Glutamatergic neuron (in vitro differentiated cells): ENCODE results near the gene ASNSD1. TPM values are rescaled to one million over a fixed set of nuclear protein-coding genes. Genes with fewer than 3 reads are reported as not detected.

Experiments used
- DNase-seq: peaks from one replicate; pipeline ENCODE4 v3.0.0; 2022
- H3K27ac Mint-ChIP-seq: one replicate; pipeline ENCODE4 v1.8.0; 2020; ENCODE audit warnings: mild to moderate bottlenecking, mixed read lengths, inconsistent platforms; ENCODE audit not compliant: unreplicated experiment
- H3K27me3 Mint-ChIP-seq: one replicate; pipeline ENCODE4 v1.8.0; 2020; ENCODE audit warnings: mild to moderate bottlenecking, moderate library complexity, mixed read lengths, inconsistent platforms; ENCODE audit not compliant: unreplicated experiment
- H3K36me3 Mint-ChIP-seq: one replicate; pipeline ENCODE4 v1.8.0; 2020; ENCODE audit warnings: mild to moderate bottlenecking, mixed read lengths, inconsistent platforms; ENCODE audit not compliant: unreplicated experiment
- H3K4me1 Mint-ChIP-seq: one replicate; pipeline ENCODE4 v1.8.0; 2020; ENCODE audit warnings: mild to moderate bottlenecking, low read depth, mixed read lengths, inconsistent platforms; ENCODE audit not compliant: unreplicated experiment
- H3K4me3 Mint-ChIP-seq: one replicate; pipeline ENCODE4 v1.8.0; 2020; ENCODE audit warnings: mild to moderate bottlenecking, mixed read lengths, inconsistent platforms; ENCODE audit not compliant: unreplicated experiment
- H3K9me3 Mint-ChIP-seq: one replicate; pipeline ENCODE4 v1.8.0; 2020; ENCODE audit warnings: mild to moderate bottlenecking, moderate library complexity, mixed read lengths, inconsistent platforms; ENCODE audit not compliant: unreplicated experiment
- total RNA-seq: library from RNA; stranded (reverse); fragmentation: NEBNext Ultra II Directional; extraction: Animal tissue kit (Norgen Biotek cat#: 25700); gene quantifications from one replicate; pipeline ENCODE4 v1.2.1, GENCODE V29; 2021; ENCODE audit not compliant: unreplicated experiment
- TF ChIP-seq, protein P1 (sequence below): fragments of 200-600 bp; sonication (generic); IDR thresholded peaks from one replicate; pipeline ENCODE4 v1.5.0; 2021; ENCODE audit not compliant: partially characterized antibody, unreplicated experiment

ASNSD1 gene
- total RNA-seq, 1 donor from 2014 or later: 39.9 TPM

DNA sequence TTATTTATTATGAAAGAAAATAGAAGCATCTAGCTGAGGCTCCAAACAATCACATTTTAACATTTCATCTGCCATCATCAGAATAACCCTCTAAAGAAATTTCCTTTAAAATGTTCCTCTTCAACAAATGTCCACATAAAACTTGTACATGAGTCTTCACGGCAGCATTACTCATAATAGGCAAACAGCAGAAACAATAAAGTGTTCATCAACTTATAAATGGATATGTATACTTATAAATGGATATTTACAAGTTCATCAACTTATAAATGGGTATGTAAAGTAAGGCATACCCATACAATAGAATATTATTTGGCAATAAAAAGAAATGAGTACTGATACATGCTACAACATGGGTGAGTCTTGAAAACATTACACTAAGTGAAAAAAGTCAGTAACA lies 33.5 kb upstream of the ASNSD1 start:
- H3K4me3 Mint-ChIP-seq: no peak overlapping the region
- H3K27ac Mint-ChIP-seq: no peak overlapping the region
- DNase-seq: no peak
- TF ChIP-seq, protein P1, sequence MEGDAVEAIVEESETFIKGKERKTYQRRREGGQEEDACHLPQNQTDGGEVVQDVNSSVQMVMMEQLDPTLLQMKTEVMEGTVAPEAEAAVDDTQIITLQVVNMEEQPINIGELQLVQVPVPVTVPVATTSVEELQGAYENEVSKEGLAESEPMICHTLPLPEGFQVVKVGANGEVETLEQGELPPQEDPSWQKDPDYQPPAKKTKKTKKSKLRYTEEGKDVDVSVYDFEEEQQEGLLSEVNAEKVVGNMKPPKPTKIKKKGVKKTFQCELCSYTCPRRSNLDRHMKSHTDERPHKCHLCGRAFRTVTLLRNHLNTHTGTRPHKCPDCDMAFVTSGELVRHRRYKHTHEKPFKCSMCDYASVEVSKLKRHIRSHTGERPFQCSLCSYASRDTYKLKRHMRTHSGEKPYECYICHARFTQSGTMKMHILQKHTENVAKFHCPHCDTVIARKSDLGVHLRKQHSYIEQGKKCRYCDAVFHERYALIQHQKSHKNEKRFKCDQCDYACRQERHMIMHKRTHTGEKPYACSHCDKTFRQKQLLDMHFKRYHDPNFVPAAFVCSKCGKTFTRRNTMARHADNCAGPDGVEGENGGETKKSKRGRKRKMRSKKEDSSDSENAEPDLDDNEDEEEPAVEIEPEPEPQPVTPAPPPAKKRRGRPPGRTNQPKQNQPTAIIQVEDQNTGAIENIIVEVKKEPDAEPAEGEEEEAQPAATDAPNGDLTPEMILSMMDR: no peak
- H3K9me3 Mint-ChIP-seq: no peaks in the 10 kb centered on the region
- peaks cover 2% of the 10 kb centered on the region for H3K27me3 Mint-ChIP-seq
- no peaks in the 10 kb centered on the region for H3K36me3 Mint-ChIP-seq
- H3K4me1 Mint-ChIP-seq: no peaks in the 10 kb centered on the region

DNA sequence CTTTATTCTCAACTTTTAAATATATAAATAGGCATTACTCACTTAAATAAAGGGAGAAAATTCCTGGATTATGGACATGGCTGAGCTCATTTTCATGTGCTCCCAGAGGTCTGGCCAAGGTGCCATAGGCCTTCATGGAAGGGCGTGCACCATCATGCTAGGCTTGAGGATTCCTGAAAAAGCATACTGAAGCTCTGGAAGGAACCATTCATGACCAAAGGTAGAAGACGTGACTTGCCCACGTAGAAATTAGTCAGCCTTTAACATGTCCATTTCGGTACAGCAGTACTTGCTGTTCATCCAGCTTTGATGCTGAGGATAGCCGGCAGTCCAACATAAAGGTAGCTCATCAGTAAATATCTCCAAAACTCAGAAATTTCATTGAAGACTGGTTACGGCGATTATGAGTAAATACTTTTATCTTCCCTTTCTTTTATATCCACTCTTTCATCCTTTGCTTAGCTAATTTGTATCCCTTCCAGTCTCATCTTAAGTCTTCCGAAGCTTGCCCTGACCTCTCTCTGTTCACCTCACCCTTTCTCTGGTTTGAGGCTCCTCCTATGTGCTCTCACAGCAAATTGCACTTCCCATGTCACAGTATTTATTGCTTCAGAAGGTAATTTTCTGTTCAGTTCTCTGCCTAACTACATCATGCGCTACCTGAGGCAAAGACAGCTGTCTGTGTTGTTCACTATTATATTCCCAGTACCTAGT lies 32.3 kb upstream of the ASNSD1 start:
- TF ChIP-seq, protein P1: no peak
- no peak for DNase-seq
- Mint-ChIP-seq H3K27ac (no peak overlapping the region), H3K36me3 (no peaks in the 10 kb centered on the region), H3K27me3 (peaks cover 2% of the 10 kb centered on the region), H3K4me1 (no peaks in the 10 kb centered on the region), H3K9me3 (no peaks in the 10 kb centered on the region), H3K4me3 (no peak overlapping the region)

DNA sequence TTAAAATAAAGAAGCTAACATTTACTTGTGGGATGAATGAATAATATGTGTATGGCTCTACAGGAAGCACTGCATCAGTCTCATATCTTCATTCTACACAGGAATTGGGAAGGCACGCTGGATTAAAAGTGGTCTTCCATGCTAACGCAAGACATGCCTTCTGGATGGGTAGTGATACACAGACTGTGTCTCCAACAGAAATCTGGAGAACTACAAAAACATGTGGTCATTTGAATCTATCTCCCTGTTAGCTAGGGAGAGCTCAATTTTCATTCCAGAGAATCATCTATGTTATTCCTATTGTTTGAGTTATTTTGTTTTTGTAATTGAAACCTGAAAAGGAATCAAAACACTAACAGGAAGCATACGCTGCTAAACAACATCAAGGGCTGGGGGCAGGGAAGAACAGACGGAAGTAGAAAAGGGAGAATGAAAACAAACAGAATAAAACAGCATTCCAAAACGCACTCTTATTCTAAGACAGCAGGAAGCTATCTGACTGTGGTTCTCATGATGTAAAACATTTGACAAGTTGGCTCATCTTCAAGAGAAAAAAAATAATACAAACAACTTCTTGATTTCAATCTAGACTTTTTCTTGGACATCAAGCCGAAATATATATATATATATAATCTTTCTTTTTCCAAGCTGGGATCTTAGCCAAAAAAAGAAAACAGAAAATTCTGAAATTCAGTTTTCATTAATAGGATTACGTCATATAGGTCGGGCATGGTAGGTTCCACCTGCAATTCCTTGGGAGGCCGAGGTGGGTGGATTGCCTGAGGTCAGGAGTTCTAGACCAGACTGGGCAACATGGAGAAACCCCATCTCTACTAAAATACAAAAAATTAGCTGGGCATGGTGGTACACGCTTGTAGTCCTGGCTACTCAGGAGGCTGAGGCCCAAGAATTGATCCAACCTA lies 31.5 kb upstream of the ASNSD1 start:
- no peaks in the 10 kb centered on the region for H3K4me1 Mint-ChIP-seq
- H3K36me3 Mint-ChIP-seq: no peaks in the 10 kb centered on the region
- no peak for DNase-seq
- H3K27me3 Mint-ChIP-seq: peaks cover 2% of the 10 kb centered on the region
- no peaks in the 10 kb centered on the region for H3K9me3 Mint-ChIP-seq
- TF ChIP-seq, protein P1: no peak
- H3K27ac Mint-ChIP-seq: no peak overlapping the region
- H3K4me3 Mint-ChIP-seq: no peak overlapping the region

DNA sequence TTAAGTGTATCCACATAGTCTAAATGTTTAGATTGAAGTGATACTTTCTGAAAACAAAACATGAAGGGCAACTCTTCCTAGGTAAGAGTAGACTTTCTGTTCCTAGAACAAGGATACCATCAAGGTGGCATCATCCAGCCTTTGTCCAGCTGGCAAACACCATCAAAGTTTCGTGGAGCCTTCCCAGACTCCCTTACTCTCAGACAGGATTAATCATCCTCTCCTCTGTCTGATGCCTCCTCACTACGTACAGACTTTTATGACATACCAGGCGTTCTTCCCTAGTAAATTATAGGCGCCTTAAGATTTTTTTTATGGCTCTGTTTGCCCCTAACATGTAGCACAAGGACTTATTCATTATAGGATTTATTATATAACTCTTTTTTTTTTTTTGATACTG lies 29.4 kb upstream of the ASNSD1 start:
- no peaks in the 10 kb centered on the region for H3K4me1 Mint-ChIP-seq
- H3K36me3 Mint-ChIP-seq: no peaks in the 10 kb centered on the region
- no peak for DNase-seq
- no peaks in the 10 kb centered on the region for H3K9me3 Mint-ChIP-seq
- peaks cover 2% of the 10 kb centered on the region for H3K27me3 Mint-ChIP-seq
- no peak overlapping the region for H3K4me3 Mint-ChIP-seq
- no peak overlapping the region for H3K27ac Mint-ChIP-seq
- TF ChIP-seq, protein P1: no peak

DNA sequence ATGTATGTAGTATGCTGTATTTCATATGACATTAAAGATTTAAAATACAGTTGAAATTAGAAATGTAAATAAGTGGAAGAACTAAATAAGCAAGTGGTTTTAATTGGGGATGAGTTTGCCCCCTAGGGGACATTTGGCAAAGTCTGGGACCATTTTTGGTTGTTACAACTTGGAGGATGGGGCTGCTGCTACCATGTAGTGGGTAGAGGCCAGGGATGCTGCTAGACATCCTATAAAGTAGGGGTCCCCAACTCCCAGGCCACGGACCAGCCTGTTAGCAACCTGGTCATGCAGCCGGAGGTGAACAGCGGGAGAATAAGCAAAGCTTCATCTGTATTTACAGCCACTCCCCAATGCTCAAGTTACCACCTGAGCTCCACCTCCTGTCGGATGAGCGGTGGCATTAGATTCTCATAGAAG lies 27.9 kb upstream of the ASNSD1 start:
- peaks cover 2% of the 10 kb centered on the region for H3K27me3 Mint-ChIP-seq
- H3K27ac Mint-ChIP-seq: no peak overlapping the region
- TF ChIP-seq, protein P1: peak; percentile 19
- no peaks in the 10 kb centered on the region for H3K36me3 Mint-ChIP-seq
- H3K4me3 Mint-ChIP-seq: no peak overlapping the region
- no peak for DNase-seq
- no peaks in the 10 kb centered on the region for H3K4me1 Mint-ChIP-seq
- H3K9me3 Mint-ChIP-seq: no peaks in the 10 kb centered on the region
